Activated CD8-positive, alpha-beta memory T cell treated with anti-CD3 and anti-CD28 coated beads, Interleukin-2, amount 50 U/mL, for 1 hour (primary cell): ENCODE data around the gene ACADVL.
"Not testable (repeated sequence)": the region's sequence is repeated elsewhere in the genome, so short reads cannot be mapped to it uniquely, and the experiment has no call there.

Experiments used
- DNase-seq: peaks from one replicate; pipeline ENCODE4 v3.0.0-alpha.2; 2020; ENCODE audit errors: extremely low read depth

The ACADVL gene

GRCh38 chr17:7235693-7236665 lies 16.2 kb downstream of the ACADVL start:
- DNase-seq: no peak

- no peak for DNase-seq
Observed at GRCh38 chr17:7236808-7237207, 17.1 kb downstream of the ACADVL start.

- DNase-seq: no peak
Observed at GRCh38 chr17:7237266-7237760, 17.6 kb downstream of the ACADVL start.

GRCh38 chr17:7237761-7238419 lies 18.2 kb downstream of the ACADVL start:
- peak; percentile 49 for DNase-seq

GRCh38 chr17:7238420-7239090 lies 18.8 kb downstream of the ACADVL start:
- DNase-seq: no peak

- peak; percentile 90 for DNase-seq
Observed at GRCh38 chr17:7239091-7240027, 19.6 kb downstream of the ACADVL start, which contains the start of gene PHF23. Gene PHF23, minus strand, starts transcription at chr17:7239457. Its CDS starts 178 bp downstream, at chr17:7239279.

- DNase-seq: no peak
Observed at GRCh38 chr17:7240375-7240774, 20.6 kb downstream of the ACADVL start.

- DNase-seq: no peak
Observed at GRCh38 chr17:7241090-7241733, 21.5 kb downstream of the ACADVL start.

GRCh38 chr17:7241783-7242716 lies 22.3 kb downstream of the ACADVL start, which contains the start of gene GABARAP:
Gene GABARAP, minus strand, starts transcription at chr17:7242449. Its CDS starts 119 bp downstream, at chr17:7242330.
- peak; percentile 85 for DNase-seq

- DNase-seq: peak; percentile 94
Observed at GRCh38 chr17:7242717-7243452, 23.1 kb downstream of the ACADVL start.

- no peak for DNase-seq
Observed at GRCh38 chr17:7243453-7243729, 23.7 kb downstream of the ACADVL start.

GRCh38 chr17:7243838-7244237 lies 24.1 kb downstream of the ACADVL start:
- not testable (repeated sequence) for DNase-seq

GRCh38 chr17:7246779-7247178 lies 27.0 kb downstream of the ACADVL start:
- DNase-seq: no peak

GRCh38 chr17:7248796-7249195 lies 29.1 kb downstream of the ACADVL start:
- no peak for DNase-seq

- no peak for DNase-seq
Observed at GRCh38 chr17:7249214-7249613, 29.5 kb downstream of the ACADVL start.

- DNase-seq: no peak
Observed at GRCh38 chr17:7249830-7250229, 30.1 kb downstream of the ACADVL start.

GRCh38 chr17:7250695-7251627 lies 31.2 kb downstream of the ACADVL start:
- DNase-seq: no peak
